ENCODE data around the gene DEAF1. TPM values are rescaled to one million over a fixed set of nuclear protein-coding genes. Genes with fewer than 3 reads are reported as not detected.

Gene DEAF1
- total RNA-seq, 1 donor from 2014 or later = 60.5 TPM

- intact Hi-C loops (cut with DNase I) = no loop called here
- Histone ChIP-seq H3K27ac (no peak overlapping the region), H3K27me3 (no peaks in the 10 kb centered on the region), H3K4me1 (peaks cover 2 to 38% of the 10 kb centered on the region in 2 donors), H3K36me3 (peaks cover 9 to 10% of the 10 kb centered on the region in 2 donors), H3K4me3 (no peak overlapping the region), H3K9me3 (no peaks in the 10 kb centered on the region)
- DNase-seq (ENCODE audit: low spot score in 2 of 2) = no peak
- TF ChIP-seq CTCF (IDR thresholded peaks at IDR 0.05) = no peak
Measured at GRCh38 chr11:699753-700152, 4.7 kb upstream of the DEAF1 start.

GRCh38 chr11:699116-699508 lies 4.1 kb upstream of the DEAF1 start:
- Histone ChIP-seq H3K36me3 (peaks cover 9 to 10% of the 10 kb centered on the region in 2 donors), H3K4me1 (peaks cover 8 to 43% of the 10 kb centered on the region in 2 donors), H3K27ac (peak overlapping the region; percentile 12 to 100), H3K27me3 (no peaks in the 10 kb centered on the region), H3K9me3 (no peaks in the 10 kb centered on the region), H3K4me3 (no peak overlapping the region)
- intact Hi-C loops (cut with DNase I) = no loop called here
- DNase-seq (ENCODE audit: low spot score in 2 of 2) = no peak
- no peak for TF ChIP-seq CTCF (IDR thresholded peaks at IDR 0.05)

DNA sequence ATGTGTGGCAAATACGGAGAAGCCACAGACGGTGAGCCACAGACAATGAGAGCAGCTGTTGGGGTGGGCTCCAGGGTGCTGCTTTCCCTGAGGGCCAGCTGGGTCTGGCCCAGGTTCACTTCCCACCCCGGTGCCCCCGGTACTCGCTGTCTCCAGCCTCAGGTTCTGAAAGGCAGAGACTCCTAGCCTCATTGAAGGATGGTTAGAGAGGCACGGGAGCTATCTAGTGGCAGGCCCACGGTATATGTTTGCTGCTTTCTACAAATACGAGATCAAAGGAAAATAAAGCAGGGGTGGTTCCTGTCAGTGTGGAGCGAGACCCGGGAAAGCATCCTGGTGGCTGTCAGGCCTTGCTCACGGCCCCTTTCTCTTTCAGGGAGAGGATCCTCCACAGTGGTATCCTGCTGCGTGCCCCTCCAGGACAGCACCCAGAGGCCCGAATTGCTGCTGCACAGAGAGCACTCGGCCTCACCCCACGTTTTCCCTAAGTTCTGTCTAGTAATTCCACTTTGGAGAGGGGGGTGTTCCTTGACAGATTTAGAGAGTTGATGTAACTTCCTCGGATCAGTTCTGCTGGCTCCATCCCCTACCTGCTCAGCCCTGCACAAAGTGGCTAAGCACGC lies 3.6 kb upstream of the DEAF1 start:
- intact Hi-C loops (cut with DNase I) = no loop called here
- no peak for DNase-seq (ENCODE audit: low spot score in 2 of 2)

DNA sequence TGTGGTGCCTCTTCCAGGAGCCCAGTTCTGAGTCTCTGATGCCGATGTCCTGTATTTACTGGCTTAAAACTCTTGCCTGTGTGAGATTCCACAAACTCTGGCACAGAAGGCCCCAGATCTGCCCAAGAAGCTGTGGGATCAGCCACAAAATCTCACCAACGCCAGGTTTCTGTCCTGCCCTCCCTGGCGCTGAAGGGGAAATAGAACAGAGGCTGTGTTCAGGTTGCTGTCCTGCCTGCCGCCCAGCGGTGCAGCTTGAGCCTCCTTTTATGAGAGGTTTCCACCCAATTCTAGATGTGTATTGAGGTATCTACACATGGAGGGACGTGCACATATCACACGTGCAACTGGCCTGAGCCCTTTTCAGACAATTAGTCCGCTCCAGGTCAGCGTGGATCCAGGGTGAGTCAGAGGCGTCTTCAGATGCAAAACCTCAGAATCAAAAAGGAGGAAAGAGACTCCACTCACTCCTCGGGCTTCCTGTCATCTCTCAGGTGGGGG lies 2.8 kb upstream of the DEAF1 start:
- Histone ChIP-seq H3K27me3 (no peaks in the 10 kb centered on the region), H3K36me3 (peaks cover 9 to 10% of the 10 kb centered on the region in 2 donors), H3K4me3 (peak overlapping the region in 1 of 2 donors; percentile 97), H3K27ac (peak overlapping the region; percentile 100), H3K4me1 (peaks cover 14 to 45% of the 10 kb centered on the region in 2 donors), H3K9me3 (no peaks in the 10 kb centered on the region)
- TF ChIP-seq CTCF (IDR thresholded peaks at IDR 0.05) = no peak
- no peak for DNase-seq (ENCODE audit: low spot score in 2 of 2)
- intact Hi-C loops (cut with DNase I) = no loop called here

More for the DNA sequence above, 3.6 kb upstream of the DEAF1 start:
- Histone ChIP-seq H3K27me3 (no peaks in the 10 kb centered on the region), H3K36me3 (peaks cover 9 to 10% of the 10 kb centered on the region in 2 donors), H3K27ac (peak overlapping the region; percentile 100), H3K4me1 (peaks cover 11 to 48% of the 10 kb centered on the region in 2 donors), H3K4me3 (no peak overlapping the region), H3K9me3 (no peaks in the 10 kb centered on the region)
- TF ChIP-seq CTCF (IDR thresholded peaks at IDR 0.05) = no peak

GRCh38 chr11:696955-697491 lies 2.0 kb upstream of the DEAF1 start:
- TF ChIP-seq CTCF (IDR thresholded peaks at IDR 0.05) = no peak
- no peaks in the 10 kb centered on the region for H3K27me3 ChIP-seq
- intact Hi-C loops (cut with DNase I) = no loop called here
- peaks cover 14 to 38% of the 10 kb centered on the region in 2 donors for H3K4me1 ChIP-seq
- peak overlapping the region; percentile 93 to 97 for H3K4me3 ChIP-seq
- no peaks in the 10 kb centered on the region for H3K9me3 ChIP-seq
- DNase-seq (ENCODE audit: low spot score in 2 of 2) = peak in 1 of 2 donors; percentile 76
- H3K27ac ChIP-seq = peak overlapping the region; percentile 100
- H3K36me3 ChIP-seq = peaks cover 8 to 10% of the 10 kb centered on the region in 2 donors
